HEK293 (cell line): Measurements from ENCODE around the gene NFATC1.

Experiments used
- CTCF ChIA-PET: fragments of 350-600 bp; formaldehyde crosslinking; extraction: SDS; loops from one replicate; lab custom pipeline; 2021; ENCODE audit warnings: antibody characterized with exemption; lab: Yijun Ruan, JAX
- POLR2A ChIA-PET: fragments of 300-600 bp; formaldehyde crosslinking; extraction: SDS; loops from one replicate; lab custom pipeline; 2020; ENCODE audit warnings: antibody characterized with exemption, inconsistent platforms; lab: Yijun Ruan, JAX
- H3K27ac ChIP-seq: fragments of 200-500 bp; sonication (Bioruptor generic); 2 replicates; pipeline ENCODE4 v1.5.1; 2014; ENCODE audit warnings: low read depth, low read length, control low read depth, inconsistent platforms; ENCODE audit errors: extremely low read depth
- H3K36me3 ChIP-seq, 2 experiments: fragments of 200-500 bp in 1 of 2; sonication (Bioruptor generic) in 1 of 2; 1 replicate in 1 of 2; 2 replicates in 1 of 2; pipeline ENCODE4 v1.5.1; 2014 to 2017; ENCODE audit warnings: inconsistent platforms in 2 of 2, low read length in 2 of 2; ENCODE audit not compliant: control insufficient read depth in 2 of 2, insufficient read depth in 1 of 2
- H3K4me1 ChIP-seq: fragments of 200-500 bp; sonication (Bioruptor generic); 2 replicates; pipeline ENCODE4 v1.5.1; 2014; ENCODE audit warnings: mild to moderate bottlenecking, low read length, inconsistent platforms; ENCODE audit not compliant: control insufficient read depth, insufficient read depth
- H3K4me3 ChIP-seq: 2 replicates; pipeline ENCODE4 v1.5.1; 2011; ENCODE audit warnings: low read depth, mild to moderate bottlenecking, control low read depth, low read length, moderate library complexity
- H3K9me3 ChIP-seq: fragments of 200-500 bp; sonication (Bioruptor generic); 2 replicates; pipeline ENCODE4 v1.5.1; 2014; ENCODE audit warnings: low read depth, low read length, inconsistent platforms; ENCODE audit not compliant: control insufficient read depth, insufficient read depth
- BCL11A ChIP-seq: fragments of 450-650 bp; formaldehyde crosslinking; IDR thresholded peaks from 2 replicates; pipeline ENCODE4 v1.5.1; 2016; ENCODE audit warnings: low read depth, missing biosample characterization, missing genetic modification characterization
- BCL11B ChIP-seq: fragments of 450-650 bp; formaldehyde crosslinking; IDR thresholded peaks from 2 replicates; pipeline ENCODE4 v1.5.1; 2016; ENCODE audit warnings: low read depth, missing biosample characterization, missing genetic modification characterization
- GLI2 ChIP-seq: fragments of 450-650 bp; formaldehyde crosslinking; IDR thresholded peaks from 2 replicates; pipeline ENCODE4; 2017; ENCODE audit warnings: missing biosample characterization, missing genetic modification characterization, low read depth, borderline replicate concordance
- GLIS2 ChIP-seq: fragments of 450-650 bp; formaldehyde crosslinking; IDR thresholded peaks from 2 replicates; pipeline ENCODE4 v1.5.1; 2016; ENCODE audit warnings: missing biosample characterization, missing genetic modification characterization
- KLF10 ChIP-seq: fragments of 450-650 bp; IDR thresholded peaks from 2 replicates; pipeline ENCODE4 v1.5.1; 2018; ENCODE audit warnings: missing biosample characterization, mild to moderate bottlenecking, missing genetic modification characterization
- MZF1 ChIP-seq: fragments of 450-650 bp; formaldehyde crosslinking; IDR thresholded peaks from 2 replicates; pipeline ENCODE4 v1.5.1; 2017; ENCODE audit warnings: missing biosample characterization, missing genetic modification characterization, borderline replicate concordance
- ZBTB1 ChIP-seq: fragments of 450-650 bp; formaldehyde crosslinking; IDR thresholded peaks from 2 replicates; pipeline ENCODE4 v1.5.1; 2016; ENCODE audit warnings: missing biosample characterization, missing genetic modification characterization
- ZBTB10 ChIP-seq: fragments of 450-650 bp; formaldehyde crosslinking; IDR thresholded peaks from 2 replicates; pipeline ENCODE4 v1.5.1; 2016; ENCODE audit warnings: missing biosample characterization, missing genetic modification characterization
- ZNF114 ChIP-seq: fragments of 450-650 bp; formaldehyde crosslinking; IDR thresholded peaks from 2 replicates; pipeline ENCODE4 v1.5.0; 2017; ENCODE audit warnings: missing biosample characterization, missing genetic modification characterization
- ZNF138 ChIP-seq: fragments of 450-650 bp; formaldehyde crosslinking; IDR thresholded peaks from 2 replicates; pipeline ENCODE4 v1.5.1; 2016; ENCODE audit warnings: missing biosample characterization, missing genetic modification characterization, borderline replicate concordance
- ZNF248 ChIP-seq: fragments of 450-650 bp; formaldehyde crosslinking; IDR thresholded peaks from 2 replicates; pipeline ENCODE4 v1.5.1; 2017; ENCODE audit warnings: missing biosample characterization, missing genetic modification characterization
- ZNF26 ChIP-seq: fragments of 450-650 bp; formaldehyde crosslinking; IDR thresholded peaks from 2 replicates; pipeline ENCODE4 v1.5.1; 2016; ENCODE audit warnings: missing biosample characterization, missing genetic modification characterization
- ZNF266 ChIP-seq: fragments of 450-650 bp; formaldehyde crosslinking; IDR thresholded peaks from 2 replicates; pipeline ENCODE4 v1.5.1; 2016; ENCODE audit warnings: missing biosample characterization, missing genetic modification characterization, low read depth
- ZNF398 ChIP-seq: fragments of 450-650 bp; formaldehyde crosslinking; IDR thresholded peaks from 2 replicates; pipeline ENCODE4 v1.5.1; 2017; ENCODE audit warnings: missing biosample characterization, missing genetic modification characterization
- ZNF473 ChIP-seq: fragments of 450-650 bp; formaldehyde crosslinking; IDR thresholded peaks from 2 replicates; pipeline ENCODE4 v1.5.1; 2017; ENCODE audit warnings: missing biosample characterization, missing genetic modification characterization
- ZNF501 ChIP-seq: fragments of 450-650 bp; formaldehyde crosslinking; IDR thresholded peaks from 2 replicates; pipeline ENCODE4 v1.5.1; 2016; ENCODE audit warnings: missing biosample characterization, missing genetic modification characterization
- ZNF521 ChIP-seq: fragments of 450-650 bp; formaldehyde crosslinking; IDR thresholded peaks from 2 replicates; pipeline ENCODE4 v1.5.1; 2017; ENCODE audit warnings: missing biosample characterization, mild to moderate bottlenecking, missing genetic modification characterization
- ZNF558 ChIP-seq: fragments of 450-650 bp; formaldehyde crosslinking; IDR thresholded peaks from 2 replicates; pipeline ENCODE4 v1.5.1; 2016; ENCODE audit warnings: missing biosample characterization, missing genetic modification characterization
- ZNF670 ChIP-seq: fragments of 450-650 bp; formaldehyde crosslinking; IDR thresholded peaks from 2 replicates; pipeline ENCODE4 v1.5.1; 2016; ENCODE audit warnings: missing biosample characterization, missing genetic modification characterization, low read depth
- ZNF791 ChIP-seq: fragments of 450-650 bp; formaldehyde crosslinking; IDR thresholded peaks from 2 replicates; pipeline ENCODE4 v1.5.1; 2016; ENCODE audit warnings: missing biosample characterization, missing genetic modification characterization
- ZSCAN16 ChIP-seq: fragments of 450-650 bp; formaldehyde crosslinking; IDR thresholded peaks from 2 replicates; pipeline ENCODE4 v1.5.1; 2016; ENCODE audit warnings: missing biosample characterization, missing genetic modification characterization

The NFATC1 gene

GRCh38 chr18:79537758-79538157 is 142.0 kb downstream of the NFATC1 start:
- no peak for TF ChIP-seq GLIS2
- TF ChIP-seq ZNF521 (tag by site-specific recombination) = no peak
- TF ChIP-seq ZNF473 (tag by site-specific recombination) = no peak
- TF ChIP-seq GLI2 (tag by site-specific recombination) = no peak
- no peak for TF ChIP-seq ZNF558 (tag by site-specific recombination)
- no peak for TF ChIP-seq ZNF670 (tag by site-specific recombination)
- no peak for TF ChIP-seq ZNF114 (tag by site-specific recombination)
- no peak for TF ChIP-seq ZBTB10 (tag by site-specific recombination)
- H3K36me3 ChIP-seq = no peaks in the 10 kb centered on the region
- POLR2A ChIA-PET = no interaction called here
- no peak overlapping the region for H3K4me3 ChIP-seq
- no peaks in the 10 kb centered on the region for H3K4me1 ChIP-seq
- no peak overlapping the region for H3K27ac ChIP-seq
- H3K9me3 ChIP-seq = no peaks in the 10 kb centered on the region
- CTCF ChIA-PET = interaction anchor here (1.9 kb wide), 1 partner anchor 9 kb away, joined by 20 read pairs; no protein-coding TSS in a partner anchor

GRCh38 chr18:79538635-79539034 is 142.9 kb downstream of the NFATC1 start:
- TF ChIP-seq ZNF26 (tag by site-specific recombination) (no peak), ZBTB1 (tag by site-specific recombination) (no peak), ZNF791 (tag by site-specific recombination) (no peak), MZF1 (tag by site-specific recombination) (no peak), BCL11A (no peak), ZNF501 (tag by site-specific recombination) (no peak), KLF10 (tag by site-specific recombination) (no peak), ZNF114 (tag by site-specific recombination) (no peak), ZSCAN16 (tag by site-specific recombination) (no peak), ZNF248 (tag by site-specific recombination) (no peak), ZNF398 (tag by site-specific recombination) (no peak), ZNF266 (tag by site-specific recombination) (no peak), ZNF138 (tag by site-specific recombination) (no peak), BCL11B (tag by site-specific recombination) (no peak), GLIS2 (no peak)
- no peaks in the 10 kb centered on the region for H3K9me3 ChIP-seq
- H3K27ac ChIP-seq = no peak overlapping the region
- H3K36me3 ChIP-seq = no peaks in the 10 kb centered on the region
- CTCF ChIA-PET = interaction anchor here (1.0 to 1.9 kb wide), 3 partner anchors 10 to 160 kb away, joined by 3 to 20 read pairs (median 3); no protein-coding TSS in a partner anchor
- POLR2A ChIA-PET = no interaction called here
- H3K4me3 ChIP-seq = no peak overlapping the region
- H3K4me1 ChIP-seq = no peaks in the 10 kb centered on the region
